Astrocyte (in vitro differentiated cells and primary cell): ENCODE measurements around the gene RELN.

ENCODE experiments used
- CTCF ChIP-seq: IDR thresholded peaks from 2 replicates; pipeline ENCODE4 v1.5.1; 2011; ENCODE audit warnings: low read depth, mild to moderate bottlenecking, inconsistent platforms, low read length, moderate library complexity; ENCODE audit not compliant: insufficient read depth
- EZH2 ChIP-seq: IDR thresholded peaks from 2 replicates; pipeline ENCODE4 v1.6.1; 2012; ENCODE audit warnings: mild to moderate bottlenecking, low read length, inconsistent platforms; ENCODE audit not compliant: insufficient read depth

GRCh38 chr7:103851357-103851756, 138.1 kb downstream of the RELN start:
- no peak for TF ChIP-seq CTCF
- TF ChIP-seq EZH2, result no peak
